ENCODE measurements around the gene PRAMEF27. TPM values are rescaled to one million over a fixed set of nuclear protein-coding genes. Genes with fewer than 3 reads are reported as not detected.
"Not testable (repeated sequence)": the region's sequence is repeated elsewhere in the genome, so short reads cannot be mapped to it uniquely, and the experiment has no call there.

Gene PRAMEF27
- not detected for polyA plus RNA-seq (ENCODE audit: insufficient read length in 4 of 4)

DNA sequence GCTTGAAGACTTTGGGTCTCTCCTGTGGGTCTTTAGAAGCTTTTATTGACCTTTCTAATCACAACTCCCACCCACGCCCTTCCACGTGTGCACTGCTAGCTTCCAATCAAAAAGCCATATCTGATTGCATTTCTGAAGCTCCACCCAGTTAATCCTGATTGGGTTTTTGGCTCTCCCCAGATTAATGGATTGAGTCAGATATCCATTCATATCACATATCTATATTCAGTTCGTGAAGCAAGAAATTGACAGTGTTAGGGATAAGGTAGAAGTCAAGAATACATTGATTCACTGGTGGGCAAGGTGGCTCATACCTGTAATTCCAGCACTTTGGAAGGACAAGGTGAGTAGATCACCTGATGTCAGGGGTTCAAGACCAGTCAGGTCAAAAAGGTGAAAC is at the start of gene PRAMEF27:
TSS of gene PRAMEF27 (minus strand) at position 101 of the 400 bp plus-strand sequence. CDS start 2,916 bp downstream, outside the sequence.
- DNase-seq (ENCODE audit: low read depth in 4 of 4, low spot score in 2 of 4), result not testable (repeated sequence)

- not testable (repeated sequence) for DNase-seq (ENCODE audit: low read depth in 4 of 4, low spot score in 2 of 4)
These were observed 14.1 kb upstream of the PRAMEF27 start, which contains the start of gene PRAMEF25 for GRCh38 chr1:13070474-13070873. TSS of gene PRAMEF25 (plus strand) at chr1:13070774. CDS start at chr1:13073694, 2,920 bp downstream.

DNA sequence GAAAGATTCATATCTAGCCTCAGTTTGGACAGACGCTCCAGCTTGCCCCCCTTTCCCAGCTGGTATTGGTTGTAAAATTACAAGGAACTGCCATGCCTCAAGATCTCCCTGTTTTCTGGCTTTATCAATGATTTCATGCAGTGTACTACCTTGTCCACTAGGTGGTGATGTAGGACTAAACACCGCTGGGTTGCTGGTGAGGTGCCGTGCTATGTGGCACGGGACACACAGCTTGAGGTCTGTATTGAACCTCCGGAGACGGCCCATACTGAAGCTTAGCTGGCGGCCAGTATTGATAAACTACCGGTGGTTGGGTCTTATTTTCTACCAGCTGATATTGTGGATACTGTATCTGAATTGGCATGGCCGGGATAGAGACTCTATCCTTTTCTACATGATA is 36.5 kb downstream of the PRAMEF27 start:
- not testable (repeated sequence) for DNase-seq (ENCODE audit: low read depth in 4 of 4, low spot score in 2 of 4)

DNA sequence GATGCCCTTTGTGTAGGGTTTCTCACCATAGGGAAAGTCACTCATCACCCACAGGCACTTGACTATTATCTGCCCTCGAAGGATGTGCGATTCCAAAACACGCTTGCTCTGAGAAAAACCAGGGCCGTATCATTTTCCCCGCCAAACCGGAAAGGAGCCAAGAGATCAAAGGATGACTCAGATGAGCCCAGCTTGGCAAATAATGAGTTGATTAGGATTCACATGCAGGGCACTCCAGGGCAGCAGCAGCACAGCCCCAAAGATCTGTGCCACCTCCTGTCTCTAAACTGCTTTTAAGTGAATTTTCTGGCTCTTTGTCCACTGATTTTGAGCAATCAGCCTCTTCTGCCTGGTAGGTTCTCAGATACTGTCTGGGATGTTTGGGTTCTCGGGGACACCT is 44.4 kb downstream of the PRAMEF27 start:
- not testable (repeated sequence) for DNase-seq (ENCODE audit: low read depth in 4 of 4, low spot score in 2 of 4)

GRCh38 chr1:13009348-13009747 is 47.0 kb downstream of the PRAMEF27 start:
- not testable (repeated sequence) for DNase-seq (ENCODE audit: low read depth in 4 of 4, low spot score in 2 of 4)

DNA sequence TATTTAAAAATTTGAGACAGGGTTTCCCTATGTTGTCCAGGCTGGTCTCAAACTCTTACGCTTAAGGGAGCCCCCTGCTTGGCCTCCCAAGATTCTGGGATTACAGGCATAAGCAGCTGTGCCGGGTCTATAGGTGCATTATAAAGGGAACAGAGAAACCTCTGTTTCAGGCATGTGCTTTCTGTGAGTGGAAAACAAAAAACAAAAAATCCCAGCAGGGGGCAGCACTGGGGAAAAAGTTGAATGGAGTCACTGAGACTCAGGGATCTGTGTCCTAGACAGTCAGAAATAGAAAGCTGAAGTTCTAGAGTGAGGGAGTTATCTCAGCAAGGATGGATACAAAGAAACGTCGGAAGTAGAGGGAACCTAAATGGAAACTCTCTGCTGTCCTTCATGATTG is 50.6 kb downstream of the PRAMEF27 start:
- not testable (repeated sequence) for DNase-seq (ENCODE audit: low read depth in 4 of 4, low spot score in 2 of 4)

Other genes with a start within 250 kb of the PRAMEF27 start
- not detected for gene PRAMEF11, start 225.2 kb downstream of the PRAMEF27 start, polyA plus RNA-seq (ENCODE audit: insufficient read length in 4 of 4)
- gene HNRNPCL1, start 207.9 kb downstream of the PRAMEF27 start, polyA plus RNA-seq (ENCODE audit: insufficient read length in 4 of 4), result under 1 TPM in 3 of 4 donors, not detected in 1; 0.25 to 0.82 (median 0.44) TPM
- not detected for gene PRAMEF2, start 199.5 kb downstream of the PRAMEF27 start, polyA plus RNA-seq (ENCODE audit: insufficient read length in 4 of 4)
- gene PRAMEF4, start 170.4 kb downstream of the PRAMEF27 start, polyA plus RNA-seq (ENCODE audit: insufficient read length in 4 of 4), result not detected
- not detected for gene PRAMEF10, start 158.3 kb downstream of the PRAMEF27 start, polyA plus RNA-seq (ENCODE audit: insufficient read length in 4 of 4)
- gene PRAMEF7, start 140.0 kb downstream of the PRAMEF27 start, polyA plus RNA-seq (ENCODE audit: insufficient read length in 4 of 4), result not detected
- not detected for gene PRAMEF6, start 109.0 kb downstream of the PRAMEF27 start, polyA plus RNA-seq (ENCODE audit: insufficient read length in 4 of 4)
- gene HNRNPCL3, start 4.2 kb upstream of the PRAMEF27 start, polyA plus RNA-seq (ENCODE audit: insufficient read length in 4 of 4), result not detected
- gene PRAMEF25, start 14.2 kb upstream of the PRAMEF27 start, polyA plus RNA-seq (ENCODE audit: insufficient read length in 4 of 4), result not detected
- gene HNRNPCL2, start 60.3 kb upstream of the PRAMEF27 start, polyA plus RNA-seq (ENCODE audit: insufficient read length in 4 of 4), result under 1 TPM in 2 of 4 donors, not detected in 2; 0.21 TPM
- not detected for gene PRAMEF26, start 99.4 kb upstream of the PRAMEF27 start, polyA plus RNA-seq (ENCODE audit: insufficient read length in 4 of 4)
- gene HNRNPCL4, start 109.1 kb upstream of the PRAMEF27 start, polyA plus RNA-seq (ENCODE audit: insufficient read length in 4 of 4), result under 1 TPM in 3 of 4 donors, not detected in 1; 0.54 to 0.81 (median 0.58) TPM
- not detected for gene PRAMEF9, start 115.3 kb upstream of the PRAMEF27 start, polyA plus RNA-seq (ENCODE audit: insufficient read length in 4 of 4)
- gene PRAMEF13, start 144.8 kb upstream of the PRAMEF27 start, polyA plus RNA-seq (ENCODE audit: insufficient read length in 4 of 4), result not detected
- gene PRAMEF18, start 169.6 kb upstream of the PRAMEF27 start, polyA plus RNA-seq (ENCODE audit: insufficient read length in 4 of 4), result not detected
- gene PRAMEF5, start 197.6 kb upstream of the PRAMEF27 start, polyA plus RNA-seq (ENCODE audit: insufficient read length in 4 of 4), result not detected
- gene PRAMEF8, start 228.6 kb upstream of the PRAMEF27 start, polyA plus RNA-seq (ENCODE audit: insufficient read length in 4 of 4), result not detected
- gene PRAMEF33, start 247.0 kb upstream of the PRAMEF27 start, polyA plus RNA-seq (ENCODE audit: insufficient read length in 4 of 4), result not detected

All from left renal cortex interstitium (tissue), 4 donors.